Renal pelvis (tissue), 4 donors: ENCODE measurements around the gene GASK1A. TPM values are rescaled to one million over a fixed set of nuclear protein-coding genes. Genes with fewer than 3 reads are reported as not detected.
"Not testable (repeated sequence)": the region's sequence is repeated elsewhere in the genome, so short reads cannot be mapped to it uniquely, and the experiment has no call there.

Source experiments
- DNase-seq: peaks from one replicate; pipeline ENCODE4 v3.0.0-alpha.2; 2013
- polyA plus RNA-seq, 3 donors: library from polyadenylated mRNA; unstranded; fragments of 120-200 nt; gene quantifications; one replicate each; pipeline ENCODE4 v1.2.1, GENCODE V29; 2013; ENCODE audit not compliant: insufficient read length in 3 of 3

The GASK1A gene
- polyA plus RNA-seq, 3 donors = 4.5 to 5.4 (median 4.9) TPM

GRCh38 chr3:43031889-43032545 is 52.9 kb downstream of the GASK1A start:
- DNase-seq = no peak

GRCh38 chr3:43032646-43033628 is 53.8 kb downstream of the GASK1A start:
- DNase-seq = no peak

- no peak for DNase-seq
Observed at GRCh38 chr3:43034200-43034599, 55.1 kb downstream of the GASK1A start.

GRCh38 chr3:43034911-43035310 is 55.8 kb downstream of the GASK1A start:
- DNase-seq = no peak

- DNase-seq = no peak
Observed at GRCh38 chr3:43035801-43036365, 56.8 kb downstream of the GASK1A start.

GRCh38 chr3:43036621-43037423 is 57.7 kb downstream of the GASK1A start:
- DNase-seq = no peak

GRCh38 chr3:43038010-43038409 is 58.9 kb downstream of the GASK1A start:
- no peak for DNase-seq

GRCh38 chr3:43041517-43041916 is 62.4 kb downstream of the GASK1A start:
- DNase-seq = no peak

GRCh38 chr3:43043071-43043766 is 64.1 kb downstream of the GASK1A start:
- no peak for DNase-seq

- DNase-seq = no peak
Observed at GRCh38 chr3:43043793-43044192, 64.7 kb downstream of the GASK1A start.

GRCh38 chr3:43045079-43045478 is 66.0 kb downstream of the GASK1A start:
- DNase-seq = not testable (repeated sequence)

- DNase-seq = no peak
Observed at GRCh38 chr3:43046583-43046982, 67.5 kb downstream of the GASK1A start.

GRCh38 chr3:43048470-43048869 is 69.4 kb downstream of the GASK1A start:
- no peak for DNase-seq

GRCh38 chr3:43053291-43053690 is 74.2 kb downstream of the GASK1A start:
- no peak for DNase-seq

- no peak for DNase-seq
Observed at GRCh38 chr3:43054754-43055153, 75.6 kb downstream of the GASK1A start.

- no peak for DNase-seq
Observed at GRCh38 chr3:43055393-43055792, 76.3 kb downstream of the GASK1A start.

- no peak for DNase-seq
Observed at GRCh38 chr3:43055806-43056770, 77.0 kb downstream of the GASK1A start.

- DNase-seq = no peak
Observed at GRCh38 chr3:43059456-43059855, 80.3 kb downstream of the GASK1A start.

- no peak for DNase-seq
Observed at GRCh38 chr3:43061101-43061895, 82.2 kb downstream of the GASK1A start.
